ENCODE data around the gene PPP1R14C.

The PPP1R14C gene

DNA sequence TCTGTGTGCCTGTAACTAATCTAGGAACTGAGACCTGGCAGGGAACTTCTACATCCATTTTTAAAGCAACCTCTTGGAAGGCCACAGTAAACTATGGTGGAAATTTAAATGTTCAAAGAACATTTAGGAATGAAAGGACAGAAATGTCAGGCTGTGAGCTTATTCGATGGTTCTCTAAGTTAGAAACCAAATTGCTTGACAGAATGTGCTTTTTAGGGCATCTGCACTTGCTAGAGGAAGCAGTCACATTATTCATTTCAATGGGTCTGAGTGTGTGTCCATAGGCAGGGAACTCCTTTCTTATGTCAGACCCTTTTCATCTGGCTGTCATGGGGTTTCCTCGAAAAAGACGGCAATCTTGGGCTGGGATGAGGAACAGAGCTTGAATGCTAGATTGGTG, 84.4 kb downstream of the PPP1R14C start:
- Histone ChIP-seq H3K27ac (no peak overlapping the region), H3K27me3 (ENCODE audit: control insufficient read depth, insufficient read depth, low read length) (no peaks in the 10 kb centered on the region), H3K9ac (no peak overlapping the region), H3K79me2 (no peaks in the 10 kb centered on the region), H3K4me3 (ENCODE audit: low read depth, low read length) (no peak overlapping the region), H3K9me3 (ENCODE audit: control insufficient read depth, low read length) (no peaks in the 10 kb centered on the region), H3K36me3 (ENCODE audit: control insufficient read depth, insufficient read depth, low read length) (no peaks in the 10 kb centered on the region), H3K4me2 (ENCODE audit: low read length) (no peak overlapping the region), H2AFZ (no peak overlapping the region), H3K4me1 (no peaks in the 10 kb centered on the region)
- TF ChIP-seq, protein P1, sequence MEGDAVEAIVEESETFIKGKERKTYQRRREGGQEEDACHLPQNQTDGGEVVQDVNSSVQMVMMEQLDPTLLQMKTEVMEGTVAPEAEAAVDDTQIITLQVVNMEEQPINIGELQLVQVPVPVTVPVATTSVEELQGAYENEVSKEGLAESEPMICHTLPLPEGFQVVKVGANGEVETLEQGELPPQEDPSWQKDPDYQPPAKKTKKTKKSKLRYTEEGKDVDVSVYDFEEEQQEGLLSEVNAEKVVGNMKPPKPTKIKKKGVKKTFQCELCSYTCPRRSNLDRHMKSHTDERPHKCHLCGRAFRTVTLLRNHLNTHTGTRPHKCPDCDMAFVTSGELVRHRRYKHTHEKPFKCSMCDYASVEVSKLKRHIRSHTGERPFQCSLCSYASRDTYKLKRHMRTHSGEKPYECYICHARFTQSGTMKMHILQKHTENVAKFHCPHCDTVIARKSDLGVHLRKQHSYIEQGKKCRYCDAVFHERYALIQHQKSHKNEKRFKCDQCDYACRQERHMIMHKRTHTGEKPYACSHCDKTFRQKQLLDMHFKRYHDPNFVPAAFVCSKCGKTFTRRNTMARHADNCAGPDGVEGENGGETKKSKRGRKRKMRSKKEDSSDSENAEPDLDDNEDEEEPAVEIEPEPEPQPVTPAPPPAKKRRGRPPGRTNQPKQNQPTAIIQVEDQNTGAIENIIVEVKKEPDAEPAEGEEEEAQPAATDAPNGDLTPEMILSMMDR (IDR thresholded peaks at IDR 0.05): no peak

DNA sequence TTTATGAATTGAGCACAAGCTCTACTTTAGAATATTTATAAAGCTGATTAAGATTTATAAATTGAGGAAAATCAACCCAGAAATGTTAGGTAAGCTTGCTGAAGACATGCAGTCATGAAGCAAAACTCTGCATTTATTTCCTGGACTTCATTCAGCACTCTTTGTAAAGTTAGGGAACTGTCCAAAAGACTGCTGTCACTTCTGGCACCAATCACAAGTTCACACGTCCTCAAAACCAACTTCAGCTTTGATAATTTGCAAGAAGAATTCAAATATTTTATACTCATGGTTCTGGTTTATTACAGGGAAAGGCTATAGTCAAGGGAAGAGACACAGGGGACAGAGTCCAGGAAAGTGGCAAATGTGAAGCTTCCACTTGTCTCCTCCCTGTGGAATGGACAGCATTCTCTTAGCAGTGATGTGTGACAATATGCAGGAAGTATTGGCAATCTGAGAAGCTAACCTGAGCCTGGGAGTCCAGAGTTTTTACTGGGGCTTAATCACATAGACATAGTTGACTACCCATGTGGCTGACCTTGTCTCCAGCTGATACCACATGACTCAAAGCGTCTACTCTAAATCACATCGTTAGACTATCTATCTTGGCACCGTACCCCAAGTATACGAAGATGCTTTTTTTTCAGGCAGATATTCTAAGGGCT, 85.4 kb downstream of the PPP1R14C start:
- H3K9ac ChIP-seq: no peak overlapping the region
- H3K27me3 ChIP-seq (ENCODE audit: control insufficient read depth, insufficient read depth, low read length): no peaks in the 10 kb centered on the region
- H3K4me3 ChIP-seq (ENCODE audit: low read depth, low read length): no peak overlapping the region
- H3K4me2 ChIP-seq (ENCODE audit: low read length): no peak overlapping the region
- no peak overlapping the region for H2AFZ ChIP-seq
- H3K36me3 ChIP-seq (ENCODE audit: control insufficient read depth, insufficient read depth, low read length): no peaks in the 10 kb centered on the region
- TF ChIP-seq, protein P1 (IDR thresholded peaks at IDR 0.05): no peak
- no peaks in the 10 kb centered on the region for H3K9me3 ChIP-seq (ENCODE audit: control insufficient read depth, low read length)
- no peak overlapping the region for H3K27ac ChIP-seq
- H3K4me1 ChIP-seq: no peaks in the 10 kb centered on the region
- H3K79me2 ChIP-seq: no peaks in the 10 kb centered on the region

DNA sequence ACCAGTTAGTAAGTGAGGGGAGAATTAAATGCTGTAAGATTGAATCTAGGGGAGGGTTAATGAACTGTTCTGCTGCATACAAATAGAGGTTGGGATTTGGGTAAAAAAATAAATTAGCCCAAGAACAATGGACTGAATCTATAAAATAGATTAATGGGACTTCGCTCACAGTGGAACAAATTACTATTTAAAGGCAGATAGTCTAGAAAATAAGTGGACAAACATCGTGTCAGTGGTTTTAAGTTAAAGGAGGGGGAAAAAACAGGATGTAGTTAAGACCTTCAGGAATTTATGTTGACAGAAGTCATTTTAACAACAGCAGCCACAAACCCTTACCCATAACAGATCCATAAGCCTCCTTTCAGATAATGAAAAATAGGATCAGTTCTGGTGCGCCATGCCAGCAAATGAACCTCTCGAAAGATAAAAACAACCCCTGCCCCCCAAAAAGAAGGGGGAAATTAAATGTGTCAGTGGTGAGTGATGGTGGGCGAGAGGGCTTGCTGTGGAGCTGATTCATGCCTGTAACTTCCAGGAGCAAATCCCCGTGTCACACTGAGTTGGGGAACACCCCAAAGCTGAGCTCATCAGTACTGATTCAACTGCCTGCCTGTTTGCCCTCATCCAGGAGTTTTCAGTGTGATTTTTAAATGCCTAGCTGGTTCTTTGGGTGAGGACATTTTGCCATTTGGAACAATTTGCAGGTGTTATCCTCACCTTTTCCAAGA, 86.8 kb downstream of the PPP1R14C start:
- H3K4me2 ChIP-seq (ENCODE audit: low read length): no peak overlapping the region
- H2AFZ ChIP-seq: no peak overlapping the region
- H3K36me3 ChIP-seq (ENCODE audit: control insufficient read depth, insufficient read depth, low read length): no peaks in the 10 kb centered on the region
- H3K4me1 ChIP-seq: no peaks in the 10 kb centered on the region
- no peak overlapping the region for H3K27ac ChIP-seq
- no peak overlapping the region for H3K4me3 ChIP-seq (ENCODE audit: low read depth, low read length)
- H3K27me3 ChIP-seq (ENCODE audit: control insufficient read depth, insufficient read depth, low read length): no peaks in the 10 kb centered on the region
- TF ChIP-seq, protein P1 (IDR thresholded peaks at IDR 0.05): no peak
- H3K9me3 ChIP-seq (ENCODE audit: control insufficient read depth, low read length): no peaks in the 10 kb centered on the region
- no peaks in the 10 kb centered on the region for H3K79me2 ChIP-seq
- H3K9ac ChIP-seq: no peak overlapping the region

DNA sequence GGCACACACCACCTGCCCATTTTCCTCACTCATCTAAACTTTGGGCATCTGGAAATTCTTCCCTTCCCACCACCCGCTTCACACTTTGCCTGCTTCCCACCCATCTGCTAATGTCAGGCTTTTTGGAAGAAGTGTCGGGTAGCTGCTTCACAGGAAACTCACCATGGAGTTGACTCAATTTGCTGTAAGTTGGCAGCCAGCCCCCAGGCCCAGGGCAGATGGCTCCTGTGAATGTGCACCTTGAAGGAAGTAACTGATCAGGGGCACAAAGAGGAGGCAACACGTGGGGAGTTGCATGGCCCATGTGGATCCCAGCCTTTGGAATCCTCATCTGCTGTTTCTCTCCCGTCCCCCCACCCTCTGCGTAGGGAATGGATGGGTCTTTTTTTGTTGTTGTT, 87.3 kb downstream of the PPP1R14C start:
- Histone ChIP-seq H3K4me2 (ENCODE audit: low read length) (no peak overlapping the region), H3K79me2 (no peaks in the 10 kb centered on the region), H3K9me3 (ENCODE audit: control insufficient read depth, low read length) (no peaks in the 10 kb centered on the region), H3K27me3 (ENCODE audit: control insufficient read depth, insufficient read depth, low read length) (no peaks in the 10 kb centered on the region), H3K4me1 (no peaks in the 10 kb centered on the region), H3K4me3 (ENCODE audit: low read depth, low read length) (no peak overlapping the region), H3K27ac (no peak overlapping the region), H2AFZ (no peak overlapping the region), H3K9ac (no peak overlapping the region), H3K36me3 (ENCODE audit: control insufficient read depth, insufficient read depth, low read length) (no peaks in the 10 kb centered on the region)
- TF ChIP-seq, protein P1 (IDR thresholded peaks at IDR 0.05): no peak

Measured in parathyroid adenoma (tissue), 2 donors.